H1 (cell line): Measurements from ENCODE around the gene YBX1. TPM values are rescaled to one million over a fixed set of nuclear protein-coding genes. Genes with fewer than 3 reads are reported as not detected.

Experiments
- CTCF ChIA-PET: fragments of 300-600 bp; sonication (Branson Sonifier 250); formaldehyde crosslinking; loops from one replicate; lab custom pipeline; 2021; ENCODE audit not compliant: partially characterized antibody; lab: Charles Lee
- POLR2A ChIA-PET: fragments of 300-600 bp; sonication (Branson Sonifier 250); formaldehyde crosslinking; loops from one replicate; lab custom pipeline; 2021; ENCODE audit warnings: inconsistent platforms; ENCODE audit not compliant: partially characterized antibody; lab: Charles Lee
- DNase-seq, 2 experiments: peaks; one replicate each; pipeline versions ENCODE4 v3.0.0 to v3.0.0-alpha.2; 2010 to 2022; ENCODE audit warnings: low spot score in 2 of 2, low read depth in 1 of 2, mixed read lengths in 1 of 2
- FAIRE-seq: peaks from 2 replicates; lab custom pipeline; 2011; peaks lifted over from hg19 to GRCh38; lab: Jason Lieb, UNC
- H2AFZ ChIP-seq: 2 replicates; pipeline ENCODE4 v1.8.1; 2012; ENCODE audit warnings: low read length, inconsistent platforms
- H2AK5ac ChIP-seq: 2 replicates; pipeline ENCODE4 v1.6.1; 2013; ENCODE audit warnings: low read depth, low read length
- H2BK120ac ChIP-seq: replicated peaks from 2 replicates; pipeline ENCODE3; 2013; ENCODE audit warnings: low read depth, low read length, inconsistent platforms
- H2BK12ac ChIP-seq: 2 replicates; pipeline ENCODE4 v1.6.1; 2013; ENCODE audit warnings: low read depth, low read length
- H2BK15ac ChIP-seq: 2 replicates; pipeline ENCODE4 v1.6.1; 2013; ENCODE audit warnings: low read length
- H2BK20ac ChIP-seq: 2 replicates; pipeline ENCODE4 v1.6.1; 2013; ENCODE audit warnings: low read length
- H2BK5ac ChIP-seq: 2 replicates; pipeline ENCODE4 v1.6.1; 2013; ENCODE audit warnings: low read depth, low read length
- H3K14ac ChIP-seq: 2 replicates; pipeline ENCODE4 v1.6.1; 2013; ENCODE audit warnings: inconsistent platforms; ENCODE audit not compliant: insufficient read length
- H3K18ac ChIP-seq: 2 replicates; pipeline ENCODE4 v1.6.1; 2013; ENCODE audit warnings: low read length; ENCODE audit errors: extremely low read depth
- H3K23ac ChIP-seq: 2 replicates; pipeline ENCODE4 v1.6.1; 2013; ENCODE audit warnings: inconsistent platforms; ENCODE audit not compliant: insufficient read length
- H3K23me2 ChIP-seq: 2 replicates; pipeline ENCODE4 v1.6.1; 2013; ENCODE audit warnings: low read depth, low read length
- H3K27ac ChIP-seq: 2 replicates; pipeline ENCODE4 v1.6.1; 2011; ENCODE audit warnings: low read depth, low read length, inconsistent platforms
- H3K27me3 ChIP-seq, 4 experiments: replicated peaks in 1 of 4; 1 replicate in 1 of 4; 2 replicates in 3 of 4; pipeline versions ENCODE4 v1.6.1 to v1.8.1; 2011 to 2013; ENCODE audit warnings: low read length in 3 of 4, mild to moderate bottlenecking in 3 of 4, inconsistent platforms in 2 of 4, mixed read lengths in 2 of 4, moderate library complexity in 1 of 4; ENCODE audit not compliant: control insufficient read depth in 3 of 4, insufficient read depth in 3 of 4; ENCODE audit errors: extremely low read depth in 1 of 4
- H3K36me3 ChIP-seq, 4 experiments: 2 replicates each; pipeline versions ENCODE4 v1.6.1 to v1.8.1; 2011 to 2013; ENCODE audit warnings: mild to moderate bottlenecking in 4 of 4, low read length in 3 of 4, moderate library complexity in 2 of 4, control low read depth in 1 of 4, inconsistent platforms in 1 of 4; ENCODE audit not compliant: insufficient read depth in 4 of 4, control insufficient read depth in 2 of 4
- H3K4ac ChIP-seq: replicated peaks from 2 replicates; pipeline ENCODE3; 2013; ENCODE audit warnings: low read length, low read depth, mixed read lengths, inconsistent platforms; ENCODE audit not compliant: insufficient read length
- H3K4me1 ChIP-seq, 4 experiments: replicated peaks in 1 of 4; 1 replicate in 1 of 4; 2 replicates in 3 of 4; pipeline versions ENCODE4 v1.6.1 to v1.8.1; 2011 to 2013; ENCODE audit warnings: low read length in 3 of 4, inconsistent platforms in 2 of 4, mixed read lengths in 1 of 4; ENCODE audit not compliant: insufficient read depth in 4 of 4, control insufficient read depth in 3 of 4
- H3K4me2 ChIP-seq, 2 experiments: 2 replicates each; pipeline versions ENCODE4 v1.6.1 to v1.8.1; 2011 to 2013; ENCODE audit warnings: low read depth in 2 of 2, low read length in 2 of 2, control low read depth in 1 of 2, inconsistent platforms in 1 of 2, mild to moderate bottlenecking in 1 of 2; ENCODE audit not compliant: insufficient read depth in 1 of 2
- H3K4me3 ChIP-seq, 4 experiments: fragments of 200-600, 300-600 bp in 1 of 4; sonication (generic), shearing (Covaris generic), sonication (Bioruptor Twin) in 1 of 4; 2 replicates each; pipeline versions ENCODE4 v1.5.1 to v1.8.1; 2011 to 2016; ENCODE audit warnings: low read length in 4 of 4, low read depth in 3 of 4, control low read depth in 2 of 4, inconsistent platforms in 2 of 4, mild to moderate bottlenecking in 2 of 4, mixed read lengths in 1 of 4, moderate library complexity in 1 of 4; ENCODE audit not compliant: insufficient read depth in 2 of 4; ENCODE audit errors: extremely low read depth in 1 of 4
- H3K56ac ChIP-seq: replicated peaks from 2 replicates; pipeline ENCODE3; 2013; ENCODE audit warnings: low read depth, mild to moderate bottlenecking, mixed read lengths, low read length, inconsistent platforms; ENCODE audit not compliant: insufficient read length
- H3K79me1 ChIP-seq: 2 replicates; pipeline ENCODE4 v1.6.1; 2013; ENCODE audit warnings: low read depth, low read length, control low read depth
- H3K79me2 ChIP-seq, 2 experiments: 2 replicates each; pipeline versions ENCODE4 v1.6.1 to v1.8.1; 2012 to 2013; ENCODE audit warnings: low read length in 2 of 2, mild to moderate bottlenecking in 2 of 2, inconsistent platforms in 1 of 2; ENCODE audit not compliant: insufficient read depth in 2 of 2, control insufficient read depth in 1 of 2
- H3K9ac ChIP-seq, 4 experiments: replicated peaks in 1 of 4; 1 replicate in 1 of 4; 2 replicates in 3 of 4; pipeline versions ENCODE4 v1.6.1 to v1.8.1; 2011 to 2013; ENCODE audit warnings: low read depth in 3 of 4, low read length in 3 of 4, control low read depth in 2 of 4, mild to moderate bottlenecking in 2 of 4, moderate library complexity in 2 of 4, inconsistent platforms in 1 of 4; ENCODE audit errors: extremely low read depth in 1 of 4
- H3K9me3 ChIP-seq, 2 experiments: 2 replicates each; pipeline versions ENCODE4 v1.6.1 to v1.8.1; 2012 to 2013; ENCODE audit warnings: mild to moderate bottlenecking in 2 of 2, moderate library complexity in 2 of 2, control low read depth in 1 of 2, inconsistent platforms in 1 of 2, low read depth in 1 of 2, low read length in 1 of 2, mixed read lengths in 1 of 2; ENCODE audit not compliant: insufficient read depth in 2 of 2
- H4K20me1 ChIP-seq, 2 experiments: replicated peaks in 1 of 2; 2 replicates each; pipeline versions ENCODE3 to v1.8.1; 2011 to 2013; ENCODE audit warnings: inconsistent platforms in 2 of 2, low read length in 2 of 2, mild to moderate bottlenecking in 1 of 2; ENCODE audit not compliant: insufficient read depth in 2 of 2, control insufficient read depth in 1 of 2
- H4K5ac ChIP-seq: 2 replicates; pipeline ENCODE4 v1.6.1; 2013; ENCODE audit warnings: low read length, low read depth, mixed read lengths, inconsistent platforms; ENCODE audit not compliant: insufficient read length
- H4K8ac ChIP-seq: 2 replicates; pipeline ENCODE4 v1.8.0; 2013; ENCODE audit warnings: mild to moderate bottlenecking, moderate library complexity, low read length, inconsistent platforms; ENCODE audit not compliant: insufficient read depth; ENCODE audit errors: extremely low read depth
- H4K91ac ChIP-seq: replicated peaks from 2 replicates; pipeline ENCODE3; 2013; ENCODE audit warnings: low read length, mixed read lengths, inconsistent platforms; ENCODE audit not compliant: insufficient read length
- BCL11A ChIP-seq, 2 experiments: IDR thresholded peaks; one replicate each; pipeline ENCODE4 v1.6.1; 2011; ENCODE audit warnings: low read depth in 2 of 2, low read length in 2 of 2, mild to moderate bottlenecking in 2 of 2
- CEBPB ChIP-seq: IDR thresholded peaks from 2 replicates; pipeline ENCODE4 v1.6.1; 2012; ENCODE audit warnings: low read depth, low read length
- CREB1 ChIP-seq: IDR thresholded peaks from 2 replicates; pipeline ENCODE4 v1.6.1; 2012; ENCODE audit warnings: inconsistent platforms
- GABPA ChIP-seq: IDR thresholded peaks from 2 replicates; pipeline ENCODE4 v1.6.1; 2011; ENCODE audit warnings: mild to moderate bottlenecking, low read length, moderate library complexity, borderline replicate concordance; ENCODE audit not compliant: insufficient read depth
- JUND ChIP-seq: IDR thresholded peaks from 2 replicates; pipeline ENCODE4 v1.6.1; 2011; ENCODE audit warnings: mild to moderate bottlenecking, improper control_type of control experiment, low read length
- POLR2A ChIP-seq, 2 experiments: IDR thresholded peaks; 1 replicate in 1 of 2; 2 replicates in 1 of 2; pipeline ENCODE4 v1.6.1; 2011; ENCODE audit warnings: low read depth in 2 of 2, low read length in 2 of 2, mild to moderate bottlenecking in 2 of 2; ENCODE audit errors: control extremely low read depth in 1 of 2
- POU5F1 ChIP-seq: IDR thresholded peaks from 2 replicates; pipeline ENCODE4 v1.6.1; 2011; ENCODE audit warnings: low read depth, mild to moderate bottlenecking, low read length, moderate library complexity
- RAD21 ChIP-seq, 2 experiments: IDR thresholded peaks in 1 of 2; conservative IDR thresholded peaks in 1 of 2; 2 replicates each; pipeline ENCODE4 v1.6.1; 2011; ENCODE audit warnings: low read depth in 2 of 2, low read length in 2 of 2, improper control_type of control experiment in 1 of 2, inconsistent platforms in 1 of 2, mild to moderate bottlenecking in 1 of 2, moderate library complexity in 1 of 2
- RFX5 ChIP-seq: IDR thresholded peaks from 2 replicates; pipeline ENCODE4 v1.6.1; 2011; ENCODE audit warnings: low read depth, low read length, improper control_type of control experiment, borderline replicate concordance
- SP1 ChIP-seq: IDR thresholded peaks from 2 replicates; pipeline ENCODE4 v1.6.1; 2011; ENCODE audit warnings: low read depth, low read length
- USF2 ChIP-seq: IDR thresholded peaks from 2 replicates; pipeline ENCODE4 v1.6.1; 2011; ENCODE audit warnings: low read length, improper control_type of control experiment
- polyA plus RNA-seq, 7 experiments: library from polyadenylated mRNA; depleted of rRNA in 3 of 7; stranded (reverse) in 5 of 7; unstranded in 2 of 7; fragments of >200 nt in 5 of 7; fragments of 200-250 nt in 2 of 7; gene quantifications; 1 replicate in 5 of 7; 2 replicates in 1 of 7; 4 replicates in 1 of 7; pipeline versions ENCODE4 v1.2.1 to v1.2.3, GENCODE V29; 2011 to 2013; ENCODE audit warnings: missing spikeins in 2 of 7, mixed read lengths in 2 of 7
- total RNA-seq: library from RNA; stranded (reverse); fragmentation: NEBNext Ultra II Directional; extraction: Animal tissue kit (Norgen Biotek cat#: 25700); gene quantifications from 2 replicates; pipeline ENCODE4 v1.2.1, GENCODE V29; 2021
- TF ChIP-seq, protein P1 (sequence below): IDR thresholded peaks from 2 replicates; pipeline ENCODE4 v1.6.1; 2012; ENCODE audit warnings: inconsistent platforms

Gene YBX1
- total and polyA plus RNA-seq, 2 of the 8 experiments (the other 6 are each of a cell fraction or from before 2014, with no cell fraction given): 438 to 1,219 TPM

DNA sequence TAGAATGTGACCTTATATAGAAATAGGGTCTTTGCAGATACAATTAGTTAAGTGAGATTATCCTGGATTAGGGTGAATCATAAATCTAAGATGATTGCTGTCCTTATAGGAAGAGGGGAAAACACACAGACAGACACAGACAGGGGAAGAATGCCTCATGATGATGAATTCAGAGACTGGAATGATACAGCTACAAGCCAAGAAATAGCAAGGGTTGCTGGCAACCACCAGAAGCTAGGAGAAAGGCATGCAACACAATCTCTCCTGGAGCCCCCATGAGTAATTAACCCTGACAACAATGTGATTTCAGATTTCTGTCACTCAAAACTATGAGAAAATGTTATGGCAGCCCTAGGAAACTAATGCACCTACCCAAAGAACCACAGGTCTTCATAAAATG, 43.1 kb upstream of the YBX1 start:
- no peaks in the 10 kb centered on the region for H3K9me3 ChIP-seq
- no peaks in the 10 kb centered on the region for H4K20me1 ChIP-seq
- H3K4ac ChIP-seq: no peak overlapping the region
- no peak overlapping the region for H2AFZ ChIP-seq
- H2BK5ac ChIP-seq: no peak overlapping the region
- no peak overlapping the region for H3K27ac ChIP-seq
- ChIA-PET CTCF (interaction anchor here (0.6 to 1.1 kb wide), 3 partner anchors 9 to 292 kb away, joined by 3 to 5 read pairs (median 3); no protein-coding TSS in a partner anchor), POLR2A (no interaction called here)
- no peak overlapping the region for H4K5ac ChIP-seq
- TF ChIP-seq CEBPB (no peak), CREB1 (no peak), JUND (no peak), RAD21 (IDR thresholded peaks at IDR 0.05 in 1 of 2, conservative IDR thresholded peaks at IDR 0.05 in 1 of 2; ENCODE audit: low read depth in 2 of 2, low read length in 2 of 2) (no peak), POU5F1 (no peak), SP1 (no peak), RFX5 (no peak), USF2 (no peak), GABPA (no peak), BCL11A (IDR thresholded peaks at IDR 0.05; ENCODE audit: low read depth in 2 of 2, low read length in 2 of 2) (no peak), POLR2A (IDR thresholded peaks at IDR 0.05; ENCODE audit: control extremely low read depth in 1 of 2, low read depth in 2 of 2, low read length in 2 of 2) (no peak)
- TF ChIP-seq, protein P1, sequence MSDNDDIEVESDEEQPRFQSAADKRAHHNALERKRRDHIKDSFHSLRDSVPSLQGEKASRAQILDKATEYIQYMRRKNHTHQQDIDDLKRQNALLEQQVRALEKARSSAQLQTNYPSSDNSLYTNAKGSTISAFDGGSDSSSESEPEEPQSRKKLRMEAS: no peak
- no peak overlapping the region for H2BK120ac ChIP-seq
- H2BK20ac ChIP-seq: no peak overlapping the region
- no peak overlapping the region for H3K4me2 ChIP-seq
- no peak overlapping the region for H4K8ac ChIP-seq
- no peak overlapping the region for H2AK5ac ChIP-seq
- no peak overlapping the region for H3K14ac ChIP-seq
- H3K36me3 ChIP-seq: no peaks in the 10 kb centered on the region
- H3K4me3 ChIP-seq: no peak overlapping the region
- H3K56ac ChIP-seq: no peak overlapping the region
- H3K9ac ChIP-seq: no peak overlapping the region
- no peak overlapping the region for H2BK12ac ChIP-seq
- no peaks in the 10 kb centered on the region for H3K79me1 ChIP-seq
- FAIRE-seq: no peak
- H3K23me2 ChIP-seq: no peaks in the 10 kb centered on the region
- no peak overlapping the region for H4K91ac ChIP-seq
- no peak overlapping the region for H2BK15ac ChIP-seq
- no peak overlapping the region for H3K23ac ChIP-seq
- H3K18ac ChIP-seq: no peak overlapping the region
- no peaks in the 10 kb centered on the region for H3K4me1 ChIP-seq
- no peaks in the 10 kb centered on the region for H3K79me2 ChIP-seq
- DNase-seq: no peak
- H3K27me3 ChIP-seq: no peaks in the 10 kb centered on the region; a peak in 1 of 7 replicates
